HG02973 (cell line): ENCODE results near the gene RYR1.
"Not testable (repeated sequence)": the region's sequence is repeated elsewhere in the genome, so short reads cannot be mapped to it uniquely, and the experiment has no call there.

Experiments
- ATAC-seq: cut with Tn5 transposase; IDR thresholded peaks from one replicate; pipeline ENCODE4 v1.9.1; 2021; ENCODE audit warnings: moderate library complexity; ENCODE audit not compliant: unreplicated experiment

The RYR1 gene

DNA sequence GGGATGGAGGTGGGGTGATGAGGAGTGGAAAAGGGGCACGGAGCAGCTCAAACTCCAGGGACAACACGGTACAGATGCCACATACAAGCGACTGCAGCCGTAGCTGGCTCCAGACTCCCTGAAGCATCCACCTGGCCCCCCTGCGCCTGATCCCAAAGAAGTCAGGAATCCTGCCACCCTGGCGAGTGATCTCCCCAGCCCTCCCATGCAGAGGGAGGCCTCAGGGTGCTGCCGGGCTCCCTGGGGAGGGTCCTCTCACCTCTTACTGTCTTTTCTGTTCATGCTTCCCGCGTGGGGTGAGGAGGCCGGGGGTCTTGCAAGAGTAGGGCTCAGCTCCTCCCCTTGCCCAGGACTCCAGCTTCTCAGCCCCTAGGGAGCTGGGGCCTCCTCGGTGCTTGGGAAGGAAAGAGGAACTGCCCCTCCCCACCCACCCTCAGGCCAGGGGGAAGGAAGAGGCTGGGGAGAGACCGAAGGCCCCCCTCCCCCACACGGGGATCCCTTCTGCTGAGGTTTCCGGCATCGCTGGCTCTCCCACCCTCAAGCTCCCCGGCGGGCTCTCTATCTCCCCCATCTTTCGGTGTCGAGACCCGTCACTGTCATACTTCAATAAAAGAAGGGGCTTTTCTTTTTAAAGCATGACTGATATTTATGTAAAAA, 7.6 kb upstream of the RYR1 start, which contains the start of gene RASGRP4:
Gene RASGRP4, minus strand, starts transcription at position 410 of the 657 bp plus-strand sequence. Its CDS starts 128 bp downstream, at position 282.
- no peak for ATAC-seq

DNA sequence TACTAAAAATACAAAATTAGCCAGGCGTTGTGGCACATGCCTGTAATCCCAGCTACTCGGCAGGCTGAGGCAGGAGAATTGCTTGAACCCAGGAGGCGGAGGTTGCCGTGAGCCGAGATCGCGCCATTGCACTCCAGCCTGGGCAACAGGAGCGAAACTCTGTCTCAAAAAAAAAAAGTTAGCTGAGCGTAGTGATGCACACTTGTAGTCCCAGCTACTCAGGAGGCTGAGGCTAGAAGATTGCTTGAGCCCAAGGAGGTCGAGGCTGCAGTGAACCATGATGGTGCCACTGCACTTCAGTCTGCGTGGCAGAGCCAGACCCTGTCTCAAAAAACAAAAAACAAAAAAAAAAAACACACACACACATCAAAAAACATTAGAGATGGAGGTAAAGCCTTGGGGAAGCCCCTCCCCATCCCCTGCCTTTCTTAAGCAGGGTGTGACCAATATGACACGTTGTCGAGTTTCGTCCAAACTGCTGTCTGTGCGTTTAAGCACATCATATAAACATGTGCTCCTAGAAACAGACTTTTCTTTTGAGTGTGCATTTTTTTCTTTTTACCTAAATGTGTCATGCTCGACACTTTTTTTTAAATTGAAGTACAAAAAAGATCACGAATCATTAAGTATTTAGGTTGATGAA, 6.3 kb upstream of the RYR1 start:
- ATAC-seq, result not testable (repeated sequence)

DNA sequence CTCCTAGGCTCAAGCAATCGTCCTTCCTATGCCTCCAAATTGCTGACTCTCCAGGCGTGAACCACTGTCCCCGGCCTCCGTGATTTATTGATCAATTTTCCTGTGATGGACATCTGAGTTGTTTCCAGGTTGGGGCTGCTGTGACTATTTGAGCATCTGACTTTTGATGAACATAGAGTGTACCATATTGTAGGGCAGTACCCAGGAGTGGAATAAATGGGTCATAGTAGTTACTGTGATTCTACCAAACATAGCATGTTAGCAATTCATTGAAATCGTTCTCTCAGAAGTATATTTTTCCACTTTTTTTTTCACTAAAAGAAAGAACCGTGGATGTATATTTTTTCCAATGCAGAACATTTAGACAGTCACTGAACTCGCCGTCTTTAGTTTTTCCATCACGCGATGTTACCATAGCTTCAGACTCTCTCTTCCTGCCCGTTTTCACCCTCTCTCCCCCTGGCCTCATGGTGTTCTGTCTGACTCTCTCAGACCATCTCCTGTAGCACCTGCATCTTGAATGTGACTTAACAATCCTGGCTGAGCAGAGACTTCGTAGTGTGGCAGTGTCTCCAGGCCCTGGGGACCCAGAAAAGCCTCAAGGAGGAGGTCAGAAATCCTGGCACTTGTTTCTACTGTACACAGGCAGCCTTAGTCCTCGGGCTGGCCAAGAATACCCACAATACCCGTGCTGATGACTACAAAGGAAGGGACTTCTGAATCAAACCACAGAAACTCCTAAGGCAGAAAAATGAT, 4.3 kb upstream of the RYR1 start:
- ATAC-seq, result no peak

DNA sequence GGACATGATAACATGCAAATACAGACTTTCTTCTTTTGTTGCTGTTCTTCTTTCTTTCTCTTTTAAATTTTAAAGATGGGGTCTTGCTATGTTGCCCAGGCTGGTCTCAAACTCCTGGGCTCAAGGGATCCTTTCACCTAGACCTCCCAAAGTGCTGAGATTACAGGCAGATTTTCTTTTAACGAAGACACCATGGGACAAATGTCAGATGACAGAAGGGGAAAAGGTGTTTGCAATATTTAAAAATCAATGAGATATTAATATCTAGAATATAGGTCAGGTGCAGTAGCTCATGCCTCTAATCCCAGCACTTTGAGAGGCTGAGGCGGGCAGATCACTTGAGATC, 3.7 kb upstream of the RYR1 start:
- ATAC-seq, result no peak

DNA sequence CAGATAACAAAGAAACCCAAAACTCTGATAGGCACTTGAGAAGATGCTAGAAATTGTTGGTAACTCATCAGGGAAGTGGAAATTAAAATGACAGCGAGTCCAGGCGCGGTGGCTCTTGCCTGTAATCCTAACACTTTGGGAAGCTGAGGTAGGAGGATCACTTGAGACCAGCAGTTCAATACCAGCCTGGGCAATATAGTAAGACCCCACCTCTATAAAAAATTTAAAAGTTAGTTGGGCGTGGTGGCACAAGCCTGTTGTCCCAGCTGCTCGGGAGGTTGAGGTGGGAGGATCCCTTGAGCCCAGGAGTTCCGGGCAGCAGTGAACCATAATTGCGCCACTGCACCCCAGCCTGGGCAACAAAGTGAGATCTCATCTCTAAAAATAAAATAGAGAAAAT, 2.6 kb upstream of the RYR1 start:
- ATAC-seq, result no peak

DNA sequence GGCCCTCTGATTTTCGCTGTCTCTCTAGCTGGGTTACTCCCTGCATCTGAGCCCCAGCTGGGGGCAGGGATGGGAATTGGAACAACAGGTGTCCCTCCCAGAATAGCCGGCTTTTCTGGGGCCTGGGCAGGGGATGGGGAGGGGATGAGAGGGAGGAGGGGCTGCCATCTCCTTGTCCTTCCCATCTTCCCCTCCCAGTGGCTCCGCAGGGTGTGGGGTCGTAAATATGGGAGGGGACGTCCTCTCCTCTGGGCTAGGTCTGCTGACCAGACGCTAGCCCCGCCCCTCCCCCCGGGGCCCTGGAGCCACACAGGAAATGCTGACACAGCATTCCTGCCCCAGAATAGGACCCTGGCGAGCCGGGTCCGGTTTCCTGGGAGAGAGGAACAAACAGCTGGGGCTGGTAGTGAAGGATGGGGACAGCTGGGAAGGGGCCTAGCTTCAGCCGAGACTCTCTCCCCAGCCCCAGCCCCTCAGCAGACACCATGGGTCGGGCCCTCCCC, 1.1 kb downstream of the RYR1 start:
- ATAC-seq, result no peak

DNA sequence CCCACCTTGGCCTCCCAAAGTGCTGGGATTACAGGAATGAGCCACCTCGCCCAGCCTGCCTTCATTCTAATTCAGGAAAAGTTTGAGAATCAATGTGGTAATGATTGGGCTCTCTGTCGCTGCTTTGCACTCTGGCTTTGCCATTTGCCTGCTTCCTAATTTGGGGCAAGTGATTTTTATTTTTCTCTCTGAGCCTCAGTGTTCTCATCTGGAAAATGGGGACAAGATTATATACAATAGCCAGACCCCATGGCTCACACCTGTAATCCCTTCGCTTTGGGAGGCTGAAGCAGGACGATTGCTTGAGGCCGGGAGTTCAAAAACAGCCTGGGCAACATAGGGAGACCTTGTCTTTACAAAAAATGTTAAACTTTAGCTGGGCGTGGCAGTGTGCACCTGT, 3.8 kb downstream of the RYR1 start:
- ATAC-seq, result no peak

DNA sequence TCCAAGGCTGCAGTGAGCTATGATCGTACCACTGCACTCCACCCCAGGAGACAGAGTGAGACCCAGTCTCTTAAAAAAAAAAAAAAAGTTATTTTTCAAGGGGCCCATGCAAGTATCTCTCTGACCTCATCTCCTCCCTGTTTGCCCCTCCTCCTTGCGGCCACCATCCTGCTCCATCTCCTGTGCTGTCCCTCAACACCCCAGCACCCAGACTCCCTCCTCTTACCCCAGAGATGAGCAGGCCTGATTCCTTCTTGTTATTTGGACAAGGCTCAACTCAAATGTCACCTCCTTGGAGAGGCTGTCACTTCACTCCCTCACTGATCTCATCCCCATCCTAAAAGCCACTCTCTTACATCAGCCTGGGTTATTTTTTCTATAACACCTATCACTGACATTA, 4.4 kb downstream of the RYR1 start:
- no peak for ATAC-seq

DNA sequence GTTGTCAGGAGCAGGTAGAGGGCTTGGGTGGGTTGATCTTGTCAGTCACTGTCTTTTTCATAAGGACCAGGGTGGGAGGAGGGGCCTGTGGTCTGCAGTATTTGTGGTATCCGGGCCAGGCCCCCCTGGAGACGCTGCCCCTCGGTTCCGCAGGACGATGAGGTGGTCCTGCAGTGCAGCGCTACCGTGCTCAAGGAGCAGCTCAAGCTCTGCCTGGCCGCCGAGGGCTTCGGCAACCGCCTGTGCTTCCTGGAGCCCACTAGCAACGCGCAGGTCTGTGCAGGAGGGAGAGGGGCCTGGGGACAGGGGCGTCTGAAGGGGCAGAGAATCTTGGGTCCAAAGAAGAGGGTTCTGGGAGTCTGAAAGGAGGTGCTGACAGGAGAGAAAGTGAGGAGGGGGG, 7.1 kb downstream of the RYR1 start:
- ATAC-seq, result no peak

DNA sequence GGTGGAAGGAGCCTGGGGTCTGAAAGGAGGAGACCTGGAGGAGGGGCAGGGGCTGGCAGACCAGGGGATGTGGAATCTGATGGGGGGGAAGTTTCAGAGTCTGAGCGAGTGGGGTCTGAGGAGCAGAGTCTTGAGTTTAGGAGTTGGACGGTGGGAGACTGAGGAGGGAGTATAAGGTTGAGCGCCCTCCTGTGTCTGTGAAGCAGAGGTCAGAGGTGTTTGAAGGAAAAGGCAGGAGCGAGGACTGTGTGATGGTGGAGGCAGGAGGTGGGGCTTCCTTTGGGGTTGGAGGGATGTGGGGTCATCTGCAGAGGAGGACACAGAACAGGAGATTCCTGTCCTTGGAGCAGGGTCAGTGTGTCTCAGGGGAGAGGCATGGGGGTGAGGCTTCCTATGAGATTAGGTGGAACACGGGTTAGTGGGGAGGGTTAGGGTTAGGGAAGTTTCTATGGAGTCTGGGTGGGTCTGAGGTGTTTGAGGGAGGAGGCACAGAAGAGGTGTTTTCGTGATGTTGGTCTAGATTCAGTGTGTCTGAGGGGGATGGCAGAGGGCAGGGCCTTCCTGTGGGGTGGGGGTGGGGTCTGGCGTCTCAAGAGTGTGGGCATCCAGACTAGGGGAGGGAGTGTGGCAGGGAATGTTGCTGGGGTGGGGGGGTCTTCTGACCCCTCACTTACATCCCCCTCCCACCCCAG, 8.3 kb downstream of the RYR1 start:
- ATAC-seq, result no peak

DNA sequence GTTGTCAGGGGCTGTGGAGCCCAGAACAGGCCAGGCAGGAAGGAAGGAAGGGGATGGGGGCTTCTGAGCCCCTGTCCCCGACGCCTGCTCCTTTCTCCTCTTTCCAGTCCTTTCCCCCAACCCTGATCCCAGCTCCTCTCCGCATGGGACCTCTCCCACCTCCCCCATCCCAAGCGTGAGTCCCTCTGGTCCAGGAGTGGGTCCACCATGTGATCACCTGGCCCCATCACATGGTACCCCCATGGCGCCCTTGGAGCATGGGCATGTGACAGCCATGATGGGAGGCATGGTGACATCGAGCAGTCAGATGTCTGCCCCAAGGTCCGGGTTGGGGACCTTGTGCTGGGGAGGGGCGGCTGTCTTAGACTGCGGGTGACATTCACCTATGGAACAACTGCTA, 9.2 kb downstream of the RYR1 start:
- no peak for ATAC-seq

DNA sequence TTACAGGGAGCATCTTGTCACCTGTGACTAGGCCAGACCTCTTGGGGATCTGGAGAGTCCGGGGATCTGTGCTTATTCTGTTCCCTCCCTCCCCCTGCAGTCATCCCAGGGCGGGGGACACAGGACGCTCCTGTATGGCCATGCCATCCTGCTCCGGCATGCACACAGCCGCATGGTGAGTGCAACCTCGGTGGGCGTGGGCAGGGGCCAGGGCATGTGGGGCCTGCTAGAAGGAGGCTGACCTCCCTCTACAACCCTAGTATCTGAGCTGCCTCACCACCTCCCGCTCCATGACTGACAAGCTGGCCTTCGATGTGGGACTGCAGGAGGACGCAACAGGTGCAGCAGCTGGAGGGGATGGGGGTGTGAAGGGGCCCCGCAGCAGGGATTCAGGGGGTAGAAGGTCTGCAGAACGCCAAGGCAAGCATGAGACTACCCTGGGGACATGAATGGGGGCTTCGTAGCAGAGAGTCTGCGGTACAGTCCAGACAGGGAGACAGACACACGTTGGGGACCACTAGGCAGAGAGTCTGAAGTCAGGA, 10.0 kb downstream of the RYR1 start:
- no peak for ATAC-seq

DNA sequence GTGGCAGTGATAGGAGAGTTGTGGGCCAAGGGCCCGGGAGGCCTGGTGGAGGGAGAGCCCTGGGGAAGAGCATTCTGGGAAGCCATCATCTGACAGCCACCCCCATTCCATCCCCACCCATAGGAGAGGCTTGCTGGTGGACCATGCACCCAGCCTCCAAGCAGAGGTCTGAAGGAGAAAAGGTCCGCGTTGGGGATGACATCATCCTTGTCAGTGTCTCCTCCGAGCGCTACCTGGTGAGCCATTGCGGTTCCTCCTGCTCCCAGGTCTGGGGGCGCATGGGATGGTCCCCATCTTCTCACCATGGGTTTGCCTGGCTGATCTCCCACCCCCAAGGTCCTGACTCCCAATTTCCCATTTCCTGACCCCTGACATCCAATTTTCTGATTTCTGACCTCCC, 10.5 kb downstream of the RYR1 start:
- no peak for ATAC-seq

DNA sequence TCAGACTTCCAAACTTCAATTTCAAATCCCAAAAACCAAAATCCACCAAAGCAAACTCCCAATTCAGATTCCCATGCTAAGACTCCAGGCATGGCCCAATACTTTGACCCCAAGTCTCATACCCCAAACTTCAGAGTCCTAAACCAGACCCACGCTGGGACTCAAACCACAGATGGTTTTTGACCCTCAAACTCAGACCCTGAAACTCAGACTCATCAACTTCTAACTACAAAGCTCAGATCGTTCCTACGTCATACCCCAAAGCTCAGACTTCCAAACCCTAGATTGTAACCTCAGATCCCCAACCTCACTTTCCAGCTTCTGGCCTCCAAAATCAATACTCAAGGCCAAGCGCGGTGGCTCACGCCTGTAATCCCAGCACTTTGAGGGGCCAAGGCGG, 11.9 kb downstream of the RYR1 start:
- ATAC-seq, result no peak

DNA sequence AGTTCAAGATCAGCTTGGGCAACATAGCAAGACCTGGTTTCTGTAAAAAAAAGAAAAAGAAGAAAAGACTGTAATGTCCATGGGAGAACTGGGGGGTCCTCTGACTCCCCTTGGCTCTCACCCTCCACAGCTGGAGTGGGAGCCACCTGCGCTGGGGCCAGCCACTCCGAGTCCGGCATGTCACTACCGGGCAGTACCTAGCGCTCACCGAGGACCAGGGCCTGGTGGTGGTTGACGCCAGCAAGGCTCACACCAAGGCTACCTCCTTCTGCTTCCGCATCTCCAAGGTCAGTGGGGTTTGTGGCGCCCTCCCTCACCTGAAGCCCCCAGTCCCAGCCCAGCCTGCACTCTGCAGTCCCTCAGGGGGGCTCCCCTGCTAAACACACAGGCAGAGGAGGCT, 14.7 kb downstream of the RYR1 start:
- ATAC-seq, result no peak

DNA sequence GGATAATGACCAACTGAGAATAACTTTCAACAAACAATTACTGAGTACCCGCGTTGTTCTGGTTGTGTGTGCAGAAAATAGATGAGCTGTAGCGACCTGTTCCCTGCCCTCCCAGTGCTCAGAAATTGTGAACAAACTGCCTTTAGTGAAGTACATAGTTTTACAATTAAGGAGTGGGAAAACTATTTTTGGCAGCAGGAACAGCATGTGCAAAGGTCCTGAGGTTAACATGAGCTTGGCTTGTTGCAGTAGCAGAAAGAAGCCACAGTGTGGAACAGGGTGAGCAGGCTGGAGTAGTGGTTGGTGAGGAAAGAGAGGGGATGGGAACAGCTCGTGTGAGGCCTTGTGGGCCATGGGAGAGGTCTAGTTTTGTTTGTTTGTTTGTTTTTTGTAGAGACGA, 16.0 kb downstream of the RYR1 start:
- ATAC-seq, result no peak

DNA sequence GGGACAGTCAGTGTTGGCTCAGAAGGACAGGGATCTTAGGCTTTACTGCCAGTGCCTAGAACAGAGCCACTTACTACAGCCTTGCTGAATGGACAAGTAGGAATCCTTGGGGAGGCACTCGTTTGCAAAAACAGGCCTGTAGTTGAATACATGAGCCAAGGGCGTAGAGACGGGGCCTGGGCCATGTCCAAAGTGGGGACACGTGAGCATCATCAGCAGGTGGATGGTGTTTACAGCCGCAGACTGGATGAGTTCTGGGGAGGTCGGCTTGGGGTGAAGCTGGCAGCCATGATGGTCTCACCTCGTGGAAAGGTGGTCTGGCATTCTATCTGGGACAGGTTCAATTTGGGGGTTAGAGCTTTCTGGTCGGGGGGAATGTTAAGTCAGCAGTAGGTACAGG, 17.5 kb downstream of the RYR1 start:
- ATAC-seq, result no peak

DNA sequence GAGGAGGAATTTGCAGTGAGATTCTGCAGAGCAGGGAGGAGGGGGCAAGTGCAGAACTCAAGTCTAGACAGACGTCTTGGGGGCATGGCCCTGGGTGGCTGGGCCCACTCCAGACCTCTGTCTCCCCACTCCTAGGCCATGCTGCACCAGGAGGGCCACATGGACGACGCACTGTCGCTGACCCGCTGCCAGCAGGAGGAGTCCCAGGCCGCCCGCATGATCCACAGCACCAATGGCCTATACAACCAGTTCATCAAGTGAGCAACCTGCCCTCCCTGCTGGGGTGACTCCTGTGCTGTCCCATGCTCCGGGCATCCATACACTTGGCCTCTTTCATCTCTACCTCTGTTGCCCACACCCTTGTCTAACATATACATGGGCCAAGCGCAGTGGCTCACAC, 18.1 kb downstream of the RYR1 start:
- ATAC-seq, result no peak

DNA sequence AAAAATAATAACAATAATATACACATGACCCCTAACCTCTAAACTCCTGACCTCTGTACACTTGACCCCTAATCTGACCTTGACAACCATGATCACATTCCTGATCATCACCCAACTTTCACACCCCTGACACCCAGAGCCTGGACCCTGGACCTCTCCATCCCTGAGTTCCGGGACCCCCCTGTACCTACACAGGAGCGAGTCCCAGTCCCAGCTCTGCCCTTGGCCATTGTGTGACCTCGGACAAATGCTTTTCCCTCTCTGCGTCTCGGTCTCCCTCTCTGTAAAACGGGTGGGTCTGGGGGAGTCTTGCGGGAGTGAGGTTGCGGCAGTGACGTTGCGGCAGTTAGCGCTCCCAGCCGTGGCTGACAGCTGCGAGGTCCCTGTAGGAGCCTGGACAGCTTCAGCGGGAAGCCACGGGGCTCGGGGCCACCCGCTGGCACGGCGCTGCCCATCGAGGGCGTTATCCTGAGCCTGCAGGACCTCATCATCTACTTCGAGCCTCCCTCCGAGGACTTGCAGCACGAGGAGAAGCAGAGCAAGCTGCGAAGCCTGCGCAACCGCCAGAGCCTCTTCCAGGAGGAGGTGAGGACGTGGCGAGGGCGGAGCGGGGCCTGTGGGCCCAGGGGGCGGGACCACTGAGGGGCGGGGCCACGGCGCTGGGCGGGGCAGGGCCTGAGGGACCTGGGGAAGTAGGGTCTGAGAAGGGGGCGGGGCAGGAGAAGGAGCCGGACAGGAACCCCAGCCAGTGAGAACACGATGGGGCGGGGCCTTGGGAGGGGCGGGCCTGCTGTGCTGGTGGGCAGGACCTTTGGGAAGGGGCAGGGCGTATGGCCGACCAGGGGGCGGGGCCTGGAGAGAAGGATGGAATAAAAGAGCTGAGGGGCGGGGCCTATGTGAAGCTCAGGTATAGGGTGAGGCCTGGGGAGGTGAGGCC, 19.2 kb downstream of the RYR1 start:
- no peak for ATAC-seq

DNA sequence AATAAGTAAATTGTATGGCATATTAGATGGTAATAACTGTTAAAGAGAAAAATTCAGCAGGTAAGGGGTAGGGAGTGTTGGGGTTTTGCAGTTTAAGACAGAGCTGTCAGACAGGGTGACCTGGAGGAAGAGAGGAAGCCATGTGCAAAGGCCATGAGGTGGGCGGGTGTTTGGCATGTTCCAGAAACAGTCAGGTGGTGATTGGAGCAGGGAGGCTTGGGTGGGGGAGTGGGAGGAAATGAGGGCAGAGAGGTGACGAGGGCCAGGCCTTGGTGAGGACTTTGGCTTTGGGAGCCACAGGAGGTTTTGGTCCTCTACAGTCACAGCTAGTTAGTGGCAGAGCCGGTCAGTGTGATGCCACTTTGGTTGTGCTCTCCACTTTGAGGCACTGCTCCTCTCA, 20.1 kb downstream of the RYR1 start:
- no peak for ATAC-seq
